ENCODE measurements around the gene MAP2K6.

Gene MAP2K6

GRCh38 chr17:69407759-69408158 is 6.7 kb upstream of the MAP2K6 start:
- no peak for TF ChIP-seq CTCF (IDR thresholded peaks at IDR 0.05; ENCODE audit: insufficient read depth, low read length, poor library complexity, severe bottlenecking)
- Histone ChIP-seq H3K4me3 (replicated peaks; ENCODE audit: low read depth, low read length) (no peak overlapping the region), H3K27me3 (replicated peaks; ENCODE audit: control insufficient read depth, insufficient read depth, low read length) (no peaks in the 10 kb centered on the region), H3K36me3 (ENCODE audit: control insufficient read depth, insufficient read depth, low read length) (no peaks in the 10 kb centered on the region)
- no peak for DNase-seq (ENCODE audit: extremely low read depth, insufficient read length)

GRCh38 chr17:69410671-69411070 is 3.8 kb upstream of the MAP2K6 start:
- DNase-seq (ENCODE audit: extremely low read depth, insufficient read length): no peak
- Histone ChIP-seq H3K36me3 (ENCODE audit: control insufficient read depth, insufficient read depth, low read length) (no peaks in the 10 kb centered on the region), H3K27me3 (replicated peaks; ENCODE audit: control insufficient read depth, insufficient read depth, low read length) (no peaks in the 10 kb centered on the region), H3K4me3 (replicated peaks; ENCODE audit: low read depth, low read length) (no peak overlapping the region)
- TF ChIP-seq CTCF (IDR thresholded peaks at IDR 0.05; ENCODE audit: insufficient read depth, low read length, poor library complexity, severe bottlenecking): no peak

- DNase-seq (ENCODE audit: extremely low read depth, insufficient read length): no peak
- H3K4me3 ChIP-seq (replicated peaks; ENCODE audit: low read depth, low read length): no peak overlapping the region
- no peak for TF ChIP-seq CTCF (IDR thresholded peaks at IDR 0.05; ENCODE audit: insufficient read depth, low read length, poor library complexity, severe bottlenecking)
- no peaks in the 10 kb centered on the region for H3K36me3 ChIP-seq (ENCODE audit: control insufficient read depth, insufficient read depth, low read length)
- H3K27me3 ChIP-seq (replicated peaks; ENCODE audit: control insufficient read depth, insufficient read depth, low read length): no peaks in the 10 kb centered on the region
Observed at GRCh38 chr17:69411766-69412165, 2.7 kb upstream of the MAP2K6 start.

GRCh38 chr17:69412251-69412671 is 2.2 kb upstream of the MAP2K6 start:
- no peak for DNase-seq (ENCODE audit: extremely low read depth, insufficient read length)
- H3K27me3 ChIP-seq (replicated peaks; ENCODE audit: control insufficient read depth, insufficient read depth, low read length): no peaks in the 10 kb centered on the region

GRCh38 chr17:69415431-69415830 is 934 bp downstream of the MAP2K6 start:
- Histone ChIP-seq H3K36me3 (ENCODE audit: control insufficient read depth, insufficient read depth, low read length) (no peaks in the 10 kb centered on the region), H3K4me3 (replicated peaks; ENCODE audit: low read depth, low read length) (peak overlapping the region; percentile 66), H3K27me3 (replicated peaks; ENCODE audit: control insufficient read depth, insufficient read depth, low read length) (no peaks in the 10 kb centered on the region)
- no peak for TF ChIP-seq CTCF (IDR thresholded peaks at IDR 0.05; ENCODE audit: insufficient read depth, low read length, poor library complexity, severe bottlenecking)
- DNase-seq (ENCODE audit: extremely low read depth, insufficient read length): no peak

More at GRCh38 chr17:69412251-69412671, 2.2 kb upstream of the MAP2K6 start:
- Histone ChIP-seq H3K4me3 (replicated peaks; ENCODE audit: low read depth, low read length) (no peak overlapping the region), H3K36me3 (ENCODE audit: control insufficient read depth, insufficient read depth, low read length) (no peaks in the 10 kb centered on the region)
- TF ChIP-seq CTCF (IDR thresholded peaks at IDR 0.05; ENCODE audit: insufficient read depth, low read length, poor library complexity, severe bottlenecking): no peak

All from GM06990 (cell line).